Kidney epithelial cell (primary cell): Measurements from ENCODE around the gene RIN3. TPM values are rescaled to one million over a fixed set of nuclear protein-coding genes. Genes with fewer than 3 reads are reported as not detected.

ENCODE experiments used
- DNase-seq: peaks from one replicate; pipeline ENCODE4 v3.0.0-alpha.2; 2010; ENCODE audit warnings: low read depth
- H3K27me3 ChIP-seq: 2 replicates; pipeline ENCODE4 v1.6.0; 2011; ENCODE audit warnings: low read length; ENCODE audit not compliant: control insufficient read depth, insufficient read depth
- H3K36me3 ChIP-seq: 2 replicates; pipeline ENCODE4 v1.5.1; 2011; ENCODE audit warnings: low read length; ENCODE audit not compliant: control insufficient read depth, insufficient read depth
- H3K4me3 ChIP-seq: 2 replicates; pipeline ENCODE4 v1.5.1; 2011; ENCODE audit warnings: low read depth, mild to moderate bottlenecking, control low read depth, low read length
- CTCF ChIP-seq: IDR thresholded peaks from 2 replicates; pipeline ENCODE4 v1.5.1; 2011; ENCODE audit warnings: mild to moderate bottlenecking, moderate library complexity, low read length, control low read depth, inconsistent platforms; ENCODE audit not compliant: insufficient read depth, poor library complexity, severe bottlenecking
- total RNA-seq: library from RNA; depleted of rRNA; stranded (reverse); fragments of >200 nt; gene quantifications from 2 replicates; pipeline ENCODE4 v1.2.3, GENCODE V29; 2015

RIN3 gene
- total RNA-seq, 1 donor from 2014 or later = 6.0 TPM

- Histone ChIP-seq H3K27me3 (no peaks in the 10 kb centered on the region), H3K4me3 (no peak overlapping the region), H3K36me3 (no peaks in the 10 kb centered on the region)
- DNase-seq = no peak
- TF ChIP-seq CTCF = no peak
These were observed 39.5 kb upstream of the RIN3 start for GRCh38 chr14:92473969-92474535.

DNA sequence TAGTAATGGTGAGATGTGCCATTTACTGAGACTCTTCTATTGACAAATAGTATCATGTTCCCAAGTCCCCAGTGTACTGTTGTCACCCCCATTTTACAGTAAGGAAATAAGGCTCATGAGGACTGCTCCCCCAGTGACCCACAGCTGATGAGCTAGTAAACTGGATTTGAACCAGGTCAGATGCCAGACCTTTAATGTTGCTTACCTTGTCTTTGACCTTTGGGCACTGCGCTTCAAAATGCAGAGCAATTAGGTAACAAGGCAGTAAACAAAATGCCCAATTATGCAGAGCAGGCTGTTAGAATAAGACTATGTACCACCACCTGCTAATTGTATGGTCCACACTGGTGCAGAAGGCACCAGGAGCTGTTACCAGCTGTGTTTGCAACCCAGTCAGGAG lies 38.5 kb upstream of the RIN3 start:
- H3K27me3 ChIP-seq = no peaks in the 10 kb centered on the region
- no peak for DNase-seq
- H3K4me3 ChIP-seq = no peak overlapping the region
- no peaks in the 10 kb centered on the region for H3K36me3 ChIP-seq
- TF ChIP-seq CTCF = no peak

- no peaks in the 10 kb centered on the region for H3K27me3 ChIP-seq
- H3K36me3 ChIP-seq = no peaks in the 10 kb centered on the region
- DNase-seq = no peak
- TF ChIP-seq CTCF = no peak
- no peak overlapping the region for H3K4me3 ChIP-seq
These were observed 38.0 kb upstream of the RIN3 start for GRCh38 chr14:92475451-92476187.

GRCh38 chr14:92480856-92481255 lies 32.7 kb upstream of the RIN3 start:
- no peak for DNase-seq
- H3K4me3 ChIP-seq = no peak overlapping the region
- no peak for TF ChIP-seq CTCF
- H3K27me3 ChIP-seq = no peaks in the 10 kb centered on the region
- H3K36me3 ChIP-seq = no peaks in the 10 kb centered on the region

DNA sequence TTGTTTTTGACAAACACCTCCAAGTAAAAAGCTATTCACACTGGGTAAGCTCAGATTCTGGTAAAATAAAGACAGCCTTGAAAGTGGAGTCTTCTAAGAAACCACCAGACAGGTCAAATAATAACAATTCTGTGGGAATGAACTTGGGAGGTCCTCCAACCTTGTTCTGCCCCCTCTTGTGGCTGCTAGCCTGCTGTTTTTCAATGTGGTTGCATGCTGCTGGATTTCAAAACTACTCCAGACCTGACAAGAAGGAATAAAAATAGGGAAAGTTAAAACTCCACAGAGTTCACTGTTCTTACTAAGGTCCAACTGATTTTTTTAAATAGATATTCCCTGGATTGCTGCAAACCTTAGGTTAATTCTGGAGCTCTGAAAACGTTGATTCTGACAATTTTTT lies 32.2 kb upstream of the RIN3 start:
- no peak overlapping the region for H3K4me3 ChIP-seq
- TF ChIP-seq CTCF = peak; percentile 24
- no peaks in the 10 kb centered on the region for H3K27me3 ChIP-seq
- no peak for DNase-seq
- H3K36me3 ChIP-seq = no peaks in the 10 kb centered on the region
